VCaP (cell line): Measurements from ENCODE around the gene DGKZ.
A peak's percentile ranks its signal among the peaks of the same experiment; 100 is the strongest.

Experiments
- H3K27ac ChIP-seq: fragments of 450-650 bp; 2 replicates; pipeline ENCODE4 v1.5.1; 2017
- CTCF ChIP-seq: fragments of 450-650 bp; conservative IDR thresholded peaks from 2 replicates; pipeline ENCODE4 v1.5.1; 2017; ENCODE audit warnings: mild to moderate bottlenecking, moderate library complexity

The DGKZ gene

DNA sequence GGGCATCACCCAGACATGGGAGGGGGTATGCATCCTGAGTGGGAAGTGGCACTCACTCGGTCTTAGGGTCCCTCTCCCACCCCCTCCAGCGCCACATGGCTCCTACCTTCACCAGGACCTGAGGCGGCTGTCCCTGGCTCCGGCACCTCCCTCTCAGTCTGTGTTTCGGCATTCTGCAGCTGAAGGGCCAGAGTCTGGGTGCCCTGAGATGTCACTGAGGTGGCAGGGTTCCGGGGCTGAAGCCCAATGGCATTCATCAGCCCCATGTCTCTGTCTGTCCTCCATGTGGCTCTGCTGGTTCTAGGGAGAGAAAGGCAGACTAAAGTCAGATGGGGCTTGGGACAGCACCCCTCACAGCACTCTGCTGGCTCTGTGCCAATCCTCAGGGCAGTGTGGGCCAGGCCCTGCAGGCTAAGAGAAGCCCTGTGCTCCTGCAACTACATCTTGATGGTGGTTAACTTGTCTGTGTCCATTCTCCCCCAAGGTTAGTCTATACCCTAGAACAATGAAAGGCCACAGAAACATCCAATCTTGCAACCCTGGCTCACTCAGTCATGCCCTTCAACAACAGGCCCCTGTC, 61.2 kb downstream of the DGKZ start:
- TF ChIP-seq CTCF: no peak
- H3K27ac ChIP-seq: no peak overlapping the region

GRCh38 chr11:46410021-46410420, 62.8 kb downstream of the DGKZ start:
- H3K27ac ChIP-seq: no peak overlapping the region
- peak; percentile 56 for TF ChIP-seq CTCF

DNA sequence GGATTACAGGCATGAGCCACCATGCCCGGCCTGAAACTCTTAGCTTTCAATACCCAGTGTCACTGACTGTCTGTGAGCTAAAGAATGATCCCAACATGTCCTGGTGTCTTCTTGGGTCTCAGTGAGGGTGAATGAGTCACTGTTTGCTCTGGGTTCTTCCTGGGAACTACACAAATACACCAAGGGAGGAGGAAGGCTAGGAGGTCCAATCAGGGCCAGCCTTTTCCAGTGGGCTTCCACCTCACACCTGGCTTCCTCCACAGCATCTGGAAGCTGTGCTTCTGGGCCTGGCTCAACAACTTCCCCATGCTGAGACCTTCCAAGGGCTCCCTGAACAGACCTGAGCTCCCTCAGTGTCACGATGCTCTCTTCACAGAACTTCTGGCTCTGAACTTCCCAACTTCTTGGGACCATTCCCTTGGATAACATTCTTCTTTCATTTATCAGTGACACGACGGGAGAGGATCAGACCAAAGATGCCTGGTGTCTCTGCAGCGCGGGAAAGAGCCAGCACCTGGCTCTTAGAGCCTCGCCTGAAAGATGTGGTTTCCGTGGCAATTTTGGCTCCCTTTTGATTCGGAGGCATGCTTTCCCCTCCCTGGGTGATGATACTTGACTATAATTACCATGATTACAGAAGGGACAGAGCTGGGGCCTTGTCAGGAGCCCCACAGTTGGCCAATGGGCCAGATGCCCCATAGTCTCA, 66.7 kb downstream of the DGKZ start:
- no peak for TF ChIP-seq CTCF
- no peak overlapping the region for H3K27ac ChIP-seq

GRCh38 chr11:46414466-46414796, 67.2 kb downstream of the DGKZ start:
- no peak for TF ChIP-seq CTCF
- H3K27ac ChIP-seq: no peak overlapping the region

GRCh38 chr11:46414879-46415278, 67.6 kb downstream of the DGKZ start:
- no peak for TF ChIP-seq CTCF
- no peak overlapping the region for H3K27ac ChIP-seq

GRCh38 chr11:46417711-46418110, 70.4 kb downstream of the DGKZ start:
- TF ChIP-seq CTCF: no peak
- H3K27ac ChIP-seq: no peak overlapping the region

- no peak for TF ChIP-seq CTCF
- H3K27ac ChIP-seq: no peak overlapping the region
Observed at GRCh38 chr11:46418751-46419150, 71.5 kb downstream of the DGKZ start.
